Mesenteric fat pad (tissue), 1 donor: Measurements from ENCODE around the gene TRIM56. TPM values are rescaled to one million over a fixed set of nuclear protein-coding genes. Genes with fewer than 3 reads are reported as not detected.
"Not testable (repeated sequence)": the region's sequence is repeated elsewhere in the genome, so short reads cannot be mapped to it uniquely, and the experiment has no call there.

ENCODE experiments used
- DNase-seq: peaks from one replicate; pipeline ENCODE4 v3.0.0-alpha.2; 2020; ENCODE audit warnings: low spot score
- long read RNA-seq: library from polyadenylated mRNA; unstranded; transcript quantifications from one replicate; pipeline ENCODE4 v2.0.0, GENCODE V29; 2020
- total RNA-seq: library from RNA; stranded (reverse); fragmentation: NEBNext Ultra II Directional; extraction: Animal tissue kit (Norgen Biotek cat#: 25700); gene quantifications from one replicate; pipeline ENCODE4 v1.2.1, GENCODE V29; 2021
- donor health status: DM: yes; HTN: yes; CAD: no.

The TRIM56 gene
- 48.2 TPM for total RNA-seq
- long read RNA-seq, full-length matches to known transcripts, result 25 of 71 reads
- long read RNA-seq, partial matches to known transcripts, result 20 of 71 reads
- long read RNA-seq, other reads (novel, unspliced or antisense), result 26 of 71 reads

GRCh38 chr7:101085162-101085964, at the start of gene TRIM56:
Gene TRIM56 (plus strand): TSS chr7:101085481. CDS start chr7:101087313, 1,832 bp downstream.
- peak; percentile 95 for DNase-seq

- DNase-seq, result no peak
Observed at GRCh38 chr7:101035941-101036340, 49.3 kb upstream of the TRIM56 start.

- DNase-seq, result not testable (repeated sequence)
Observed at GRCh38 chr7:101041283-101041682, 44.0 kb upstream of the TRIM56 start.

- no peak for DNase-seq
Observed at GRCh38 chr7:101058355-101058754, 26.9 kb upstream of the TRIM56 start.

GRCh38 chr7:101059620-101059942, 25.7 kb upstream of the TRIM56 start:
- no peak for DNase-seq

GRCh38 chr7:101060992-101061391, 24.3 kb upstream of the TRIM56 start:
- no peak for DNase-seq

GRCh38 chr7:101064176-101064550, 21.1 kb upstream of the TRIM56 start:
- not testable (repeated sequence) for DNase-seq

- DNase-seq, result not testable (repeated sequence)
Observed at GRCh38 chr7:101065162-101065561, 20.1 kb upstream of the TRIM56 start.

- no peak for DNase-seq
Observed at GRCh38 chr7:101066141-101066832, 19.0 kb upstream of the TRIM56 start.

- no peak for DNase-seq
Observed at GRCh38 chr7:101066833-101067177, 18.5 kb upstream of the TRIM56 start.

- DNase-seq, result no peak
Observed at GRCh38 chr7:101068401-101068800, 16.9 kb upstream of the TRIM56 start.

GRCh38 chr7:101071362-101072104, 13.7 kb upstream of the TRIM56 start:
- DNase-seq, result not testable (repeated sequence)

- DNase-seq, result no peak
Observed at GRCh38 chr7:101075646-101076045, 9.6 kb upstream of the TRIM56 start.

GRCh38 chr7:101076183-101076582, 9.1 kb upstream of the TRIM56 start:
- not testable (repeated sequence) for DNase-seq

- DNase-seq, result no peak
Observed at GRCh38 chr7:101077303-101078086, 7.8 kb upstream of the TRIM56 start.

- no peak for DNase-seq
Observed at GRCh38 chr7:101081432-101081831, 3.8 kb upstream of the TRIM56 start.

- no peak for DNase-seq
Observed at GRCh38 chr7:101084865-101085161, 468 bp upstream of the TRIM56 start.

- no peak for DNase-seq
Observed at GRCh38 chr7:101087334-101088068, 2.2 kb downstream of the TRIM56 start.

- no peak for DNase-seq
Observed at GRCh38 chr7:101088069-101088425, 2.8 kb downstream of the TRIM56 start.

GRCh38 chr7:101088858-101089529, 3.7 kb downstream of the TRIM56 start:
- DNase-seq, result no peak
